GM12878 (cell line): Measurements from ENCODE around the gene NCLN. TPM values are rescaled to one million over a fixed set of nuclear protein-coding genes. Genes with fewer than 3 reads are reported as not detected.

ENCODE experiments used
- ATF3 ChIP-seq: IDR thresholded peaks from 2 replicates; pipeline ENCODE4 v1.6.1; 2011; ENCODE audit warnings: low read depth, mild to moderate bottlenecking, low read length, moderate library complexity, borderline replicate concordance; ENCODE audit errors: extremely low read depth
- BACH1 ChIP-seq: fragments of 450-650 bp; IDR thresholded peaks from 2 replicates; pipeline ENCODE4 v1.6.1; 2017; ENCODE audit warnings: mild to moderate bottlenecking, borderline replicate concordance
- BHLHE40 ChIP-seq, 2 experiments: fragments of 450-650 bp in 1 of 2; IDR thresholded peaks; 2 replicates each; pipeline ENCODE4 v1.6.1; 2011 to 2017; ENCODE audit warnings: low read depth in 2 of 2, borderline replicate concordance in 1 of 2, improper control_type of control experiment in 1 of 2, low read length in 1 of 2, mild to moderate bottlenecking in 1 of 2
- ETV6 ChIP-seq, 2 experiments: fragments of 450-650 bp in 1 of 2; IDR thresholded peaks in 1 of 2; conservative IDR thresholded peaks in 1 of 2; 2 replicates each; pipeline ENCODE4 v1.6.1; 2014; ENCODE audit warnings: antibody characterized with exemption in 1 of 2, borderline replicate concordance in 1 of 2, low read depth in 1 of 2, mild to moderate bottlenecking in 1 of 2, moderate library complexity in 1 of 2
- FOS ChIP-seq: IDR thresholded peaks from 3 replicates; pipeline ENCODE4 v1.6.1; 2011; ENCODE audit warnings: borderline replicate concordance; ENCODE audit not compliant: insufficient read length; ENCODE audit errors: extremely low read depth
- HDGF ChIP-seq: fragments of 450-650 bp; IDR thresholded peaks from 2 replicates; pipeline ENCODE4 v1.6.1; 2016; ENCODE audit warnings: antibody characterized with exemption
- LARP7 ChIP-seq: fragments of 450-650 bp; IDR thresholded peaks from 2 replicates; pipeline ENCODE4 v1.6.1; 2017; ENCODE audit warnings: mild to moderate bottlenecking
- NFIC ChIP-seq: IDR thresholded peaks from 2 replicates; pipeline ENCODE4 v1.6.1; 2012; ENCODE audit warnings: low read depth, mild to moderate bottlenecking, inconsistent platforms, low read length, moderate library complexity
- NR2C2 ChIP-seq: IDR thresholded peaks from 2 replicates; pipeline ENCODE4 v1.6.1; 2011; ENCODE audit warnings: borderline replicate concordance, low read depth; ENCODE audit not compliant: control insufficient read depth, insufficient read length
- NR2F1 ChIP-seq: fragments of 450-650 bp; conservative IDR thresholded peaks from 2 replicates; pipeline ENCODE4 v1.6.1; 2017; ENCODE audit warnings: mild to moderate bottlenecking
- NRF1 ChIP-seq: conservative IDR thresholded peaks from 2 replicates; pipeline ENCODE4 v1.6.1; 2011; ENCODE audit warnings: mild to moderate bottlenecking, low read depth, low read length, improper control_type of control experiment
- POLR2A ChIP-seq: IDR thresholded peaks from 2 replicates; pipeline ENCODE4 v1.6.1; 2011; ENCODE audit warnings: low read depth, mild to moderate bottlenecking, low read length
- RAD21 ChIP-seq: IDR thresholded peaks from 2 replicates; pipeline ENCODE4 v1.6.1; 2011; ENCODE audit warnings: mild to moderate bottlenecking, low read depth, low read length, moderate library complexity; ENCODE audit not compliant: insufficient read depth
- RUNX3 ChIP-seq: IDR thresholded peaks from 2 replicates; pipeline ENCODE4 v1.6.1; 2012; ENCODE audit warnings: low read length, inconsistent platforms
- SMC3 ChIP-seq: IDR thresholded peaks from 2 replicates; pipeline ENCODE4 v1.6.1; 2011; ENCODE audit warnings: low read length, improper control_type of control experiment, borderline replicate concordance
- TCF12 ChIP-seq: IDR thresholded peaks from 2 replicates; pipeline ENCODE4 v1.6.1; 2011; ENCODE audit warnings: low read depth, mild to moderate bottlenecking, low read length
- YY1 ChIP-seq: IDR thresholded peaks from 2 replicates; pipeline ENCODE4 v1.6.1; 2011; ENCODE audit warnings: low read depth, mild to moderate bottlenecking, low read length
- ZSCAN29 ChIP-seq: fragments of 450-650 bp; IDR thresholded peaks from 2 replicates; pipeline ENCODE4 v1.6.1; 2017; ENCODE audit warnings: mild to moderate bottlenecking, moderate library complexity
- ZZZ3 ChIP-seq: IDR thresholded peaks from 2 replicates; pipeline ENCODE4 v1.6.1; 2011; ENCODE audit warnings: low read depth; ENCODE audit not compliant: control insufficient read depth, insufficient read length
- polyA plus RNA-seq, 11 experiments: library from polyadenylated mRNA; depleted of rRNA in 4 of 11; unstranded in 6 of 11; stranded (reverse) in 5 of 11; fragments of >200 nt; fragmentation: Nextera tagmentation in 4 of 11; fragmentation: Illumina TruSeq in 1 of 11; extraction: Ambion mirVana in 4 of 11; extraction: Trizol in 1 of 11; gene quantifications; 1 replicate in 1 of 11; 2 replicates in 10 of 11; pipeline versions ENCODE4 v1.2.1 to v1.2.3, GENCODE V29; 2011 to 2016; ENCODE audit warnings: inconsistent platforms in 2 of 11, missing spikeins in 2 of 11, low read depth in 1 of 11
- total RNA-seq, 4 experiments: library from RNA; depleted of rRNA in 3 of 4; stranded (reverse); fragments of >200 nt in 3 of 4; fragmentation: Illumina TruSeq in 1 of 4; extraction: Trizol in 1 of 4; gene quantifications; 2 replicates each; pipeline versions ENCODE4 v1.2.1 to v1.2.3, GENCODE V29; 2013 to 2021
- TF ChIP-seq, protein P1 (sequence below): IDR thresholded peaks from 2 replicates; pipeline ENCODE4 v1.6.1; 2011; ENCODE audit warnings: mild to moderate bottlenecking, low read depth, low read length, moderate library complexity; ENCODE audit not compliant: insufficient replicate concordance

NCLN gene
- total and polyA plus RNA-seq, 10 of the 15 experiments (the other 5 are each of a cell fraction or from before 2014, with no cell fraction given), result 2.2 to 79.1 (median 36.0) TPM

- TF ChIP-seq RUNX3, result peak; percentile 57; the same call in 1 of the 2 replicates
- no peak for TF ChIP-seq ZSCAN29
- TF ChIP-seq ETV6 (conservative IDR thresholded peaks at IDR 0.05 in 1 of 2, IDR thresholded peaks at IDR 0.05 in 1 of 2; ENCODE audit: borderline replicate concordance in 1 of 2, low read depth in 1 of 2), result no peak
- TF ChIP-seq LARP7, result no peak
- TF ChIP-seq, protein P1, sequence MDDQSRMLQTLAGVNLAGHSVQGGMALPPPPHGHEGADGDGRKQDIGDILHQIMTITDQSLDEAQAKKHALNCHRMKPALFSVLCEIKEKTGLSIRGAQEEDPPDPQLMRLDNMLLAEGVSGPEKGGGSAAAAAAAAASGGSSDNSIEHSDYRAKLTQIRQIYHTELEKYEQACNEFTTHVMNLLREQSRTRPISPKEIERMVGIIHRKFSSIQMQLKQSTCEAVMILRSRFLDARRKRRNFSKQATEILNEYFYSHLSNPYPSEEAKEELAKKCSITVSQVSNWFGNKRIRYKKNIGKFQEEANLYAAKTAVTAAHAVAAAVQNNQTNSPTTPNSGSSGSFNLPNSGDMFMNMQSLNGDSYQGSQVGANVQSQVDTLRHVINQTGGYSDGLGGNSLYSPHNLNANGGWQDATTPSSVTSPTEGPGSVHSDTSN, result peak; percentile 29
- TF ChIP-seq NR2F1, result 0 out of 2 replicates have a peak, but pooled peaks have one; percentile 10
- TF ChIP-seq NRF1, result no peak
- no peak for TF ChIP-seq ATF3
- TF ChIP-seq NFIC, result no peak
- peak; percentile 70; the same call in 1 of the 2 replicates for TF ChIP-seq HDGF
- peak; percentile 53; the same call in 1 of the 2 replicates for TF ChIP-seq POLR2A
- TF ChIP-seq TCF12, result 0 out of 2 replicates have a peak, but pooled peaks have one; percentile 8
- TF ChIP-seq SMC3, result peak; percentile 66
- TF ChIP-seq NR2C2, result no peak
- TF ChIP-seq BHLHE40 (IDR thresholded peaks at IDR 0.05; ENCODE audit: borderline replicate concordance in 1 of 2, low read depth in 2 of 2, low read length in 1 of 2), result 0 out of 4 replicates have a peak, but pooled peaks of 1 of the 2 experiments have one; percentile 8
- no peak for TF ChIP-seq ZZZ3
- TF ChIP-seq YY1, result 0 out of 2 replicates have a peak, but pooled peaks have one; percentile 55
- peak; percentile 47 for TF ChIP-seq RAD21
- 0 out of 2 replicates have a peak, but pooled peaks have one; percentile 41 for TF ChIP-seq BACH1
- no peak for TF ChIP-seq FOS
These were observed 24.8 kb downstream of the NCLN start (continued) for GRCh38 chr19:3210347-3211017.
